ENCODE results near the gene LBX1.

- TF ChIP-seq GATA2 (IDR thresholded peaks at IDR 0.05; ENCODE audit: low read depth, low read length) (no peak), GATA3 (IDR thresholded peaks at IDR 0.05; ENCODE audit: low read depth, low read length) (no peak)
Measured at GRCh38 chr10:101217044-101217425, 12.2 kb downstream of the LBX1 start.
